Body of pancreas (tissue), 4 donors: ENCODE results near the gene LPAR1.

ENCODE experiments used
- CTCF ChIP-seq, 7 experiments: fragments of 450-650 bp in 4 of 7; fragments of 200-600 bp in 3 of 7; sonication (generic) in 3 of 7; IDR thresholded peaks; one replicate each; pipeline ENCODE4 v1.5.1; 2016 to 2019; ENCODE audit warnings: antibody characterized with exemption in 7 of 7
- POLR2A ChIP-seq, 3 donors: fragments of 450-650 bp; IDR thresholded peaks; one replicate each; pipeline ENCODE4 v1.6.1; 2016; ENCODE audit warnings: antibody characterized with exemption in 3 of 3, mild to moderate bottlenecking in 2 of 3

GRCh38 chr9:111016016-111016415 is 22.3 kb downstream of the LPAR1 start:
- no peak for TF ChIP-seq CTCF (IDR thresholded peaks at IDR 0.05)
- TF ChIP-seq POLR2A (IDR thresholded peaks at IDR 0.05), result no peak
